ENCODE results near the gene LTBP4.

LTBP4 gene

DNA sequence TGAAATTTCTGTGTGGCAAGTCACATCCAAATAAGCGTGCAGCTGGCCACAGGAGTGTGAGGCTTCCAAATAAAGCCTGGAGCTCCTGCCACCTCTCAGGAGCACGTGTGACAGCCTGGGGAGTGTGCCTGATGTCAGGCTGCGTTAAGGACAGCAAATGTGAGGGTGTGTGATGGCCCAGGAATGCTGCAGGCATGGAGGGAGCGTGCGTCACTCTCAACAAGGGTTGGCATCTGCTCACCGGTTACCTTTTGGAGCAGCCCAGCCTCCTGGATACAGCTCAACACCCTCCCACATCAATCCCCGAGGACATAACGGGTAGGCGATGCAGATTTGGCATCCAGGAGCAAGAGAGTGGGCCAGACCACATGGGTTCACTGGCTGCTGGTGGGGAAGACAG lies 70.2 kb downstream of the LTBP4 start:
- no peak for DNase-seq

DNA sequence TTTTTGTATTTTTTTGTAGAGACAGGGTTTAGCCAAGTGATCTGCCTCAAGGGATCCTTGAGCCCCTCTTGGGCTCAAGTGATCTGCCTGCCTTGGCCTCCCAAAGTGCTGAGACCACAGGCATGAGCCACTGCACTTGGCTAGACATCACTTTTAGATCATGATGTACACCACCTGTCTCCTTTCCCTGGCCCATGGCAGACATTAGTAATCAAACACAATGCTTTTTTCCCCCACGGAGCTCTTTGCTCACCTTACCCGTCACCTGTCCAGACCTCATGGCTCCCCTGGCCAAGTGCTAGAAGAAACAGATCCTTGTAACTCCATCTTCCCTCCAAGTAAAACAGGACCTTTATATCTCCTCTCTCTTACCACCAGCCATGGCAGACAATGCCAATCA lies 70.9 kb downstream of the LTBP4 start:
- no peak for DNase-seq

DNA sequence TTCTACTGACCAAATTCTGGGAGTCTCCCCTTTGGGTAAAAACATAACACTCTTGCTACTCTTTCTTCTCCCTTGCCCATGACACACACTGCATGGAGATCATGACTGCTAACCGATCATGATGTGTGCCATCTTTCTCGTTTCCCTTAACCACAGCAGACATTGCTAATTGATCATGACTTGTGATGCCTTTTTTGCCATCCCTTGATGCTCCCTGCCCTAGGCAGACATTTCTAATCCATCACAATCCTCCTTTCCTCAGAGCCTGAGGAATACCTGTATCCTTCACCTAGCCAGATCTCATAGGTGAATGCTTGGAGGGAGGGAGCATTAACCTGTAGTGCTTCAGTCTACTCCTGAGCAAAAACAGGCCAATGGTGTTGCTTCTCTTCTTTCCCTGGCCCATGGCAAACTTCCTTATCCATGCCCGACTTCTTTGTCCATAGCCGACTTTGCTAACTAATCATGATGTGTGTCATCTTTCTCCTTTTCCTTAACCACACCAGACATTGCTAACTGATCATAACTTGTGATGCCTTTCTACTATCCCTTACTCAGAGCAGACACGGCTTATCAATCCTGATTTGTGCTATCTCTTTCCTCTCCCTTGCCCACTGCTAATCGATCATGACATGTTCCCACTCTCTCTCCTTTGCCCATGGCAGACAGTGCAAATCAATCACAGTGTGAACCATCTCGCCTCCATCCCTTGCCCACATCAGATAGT lies 71.6 kb downstream of the LTBP4 start:
- no peak for DNase-seq

DNA sequence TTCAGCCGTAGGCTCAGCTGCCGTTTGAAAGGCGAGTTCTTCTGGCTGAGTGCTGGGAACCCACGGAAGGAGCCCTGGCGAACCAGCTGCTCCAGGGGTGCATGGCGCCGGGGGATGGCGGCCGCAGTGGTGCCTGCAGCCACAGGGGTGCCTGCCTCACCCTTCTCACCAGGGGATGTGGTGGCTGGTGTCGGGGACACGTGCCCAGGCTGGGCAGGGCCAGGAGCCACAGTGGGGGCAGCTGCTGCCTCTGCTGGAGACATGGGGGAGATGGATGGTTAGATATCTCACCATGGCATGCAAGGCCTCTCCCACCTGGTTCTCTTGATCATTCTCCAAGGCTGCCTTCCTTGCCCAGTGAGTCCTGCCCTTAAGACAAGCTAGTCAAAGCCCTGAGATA lies 72.2 kb downstream of the LTBP4 start:
- DNase-seq: no peak

DNA sequence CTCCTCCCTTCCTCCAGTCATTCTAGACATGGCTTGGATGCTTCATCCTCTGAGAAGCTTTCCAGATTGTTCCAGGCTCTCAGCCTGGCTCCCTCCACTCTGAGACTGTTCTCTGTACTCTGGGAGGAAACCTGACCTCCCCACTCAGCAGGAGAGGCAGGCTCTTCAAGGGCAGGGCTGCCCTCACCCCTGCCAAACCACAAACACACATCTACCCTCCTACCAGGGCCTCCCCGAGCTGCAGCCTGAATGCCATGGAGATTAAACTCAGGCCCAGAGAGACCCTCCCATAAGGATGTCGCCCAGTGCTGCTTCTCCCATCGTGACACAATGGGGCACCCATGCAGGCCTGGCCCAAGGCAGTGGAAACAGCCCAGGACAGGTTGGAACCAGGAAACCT lies 73.1 kb downstream of the LTBP4 start:
- no peak for DNase-seq

DNA sequence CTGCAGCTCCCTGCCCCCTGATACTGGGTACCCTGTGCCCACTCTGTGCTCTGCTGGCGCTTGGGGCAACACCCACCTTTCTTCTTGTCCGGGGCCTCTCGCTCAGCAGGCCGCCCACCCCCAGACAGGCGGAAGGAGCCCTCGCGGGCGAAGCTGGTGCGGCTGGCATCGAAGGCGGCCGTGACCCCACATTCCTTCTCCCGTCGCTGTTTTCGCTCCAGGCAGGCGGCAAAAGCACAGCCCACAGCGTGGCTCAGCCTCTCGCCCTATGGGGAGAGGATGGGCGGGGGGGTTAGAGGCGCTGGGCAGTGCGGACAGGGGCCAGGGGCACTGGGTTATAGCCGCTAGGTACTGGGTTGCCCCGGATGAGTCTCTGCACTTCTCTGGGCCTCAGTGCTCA lies 76.0 kb downstream of the LTBP4 start:
- DNase-seq: no peak

All from bone marrow (tissue), 2 donors.